IPS-18a (cell line): Measurements from ENCODE around the gene C1RL.

ENCODE experiments used
- H3K27ac ChIP-seq: one replicate; pipeline ENCODE4 v1.5.1; 2013; ENCODE audit warnings: low read length
- H3K27me3 ChIP-seq: one replicate; pipeline ENCODE4 v1.6.1; 2013; ENCODE audit warnings: mild to moderate bottlenecking, low read length; ENCODE audit not compliant: control insufficient read depth, insufficient read depth
- H3K36me3 ChIP-seq: one replicate; pipeline ENCODE4 v1.6.1; 2013; ENCODE audit warnings: low read depth, low read length; ENCODE audit not compliant: control insufficient read depth
- H3K4me1 ChIP-seq: one replicate; pipeline ENCODE4 v1.6.1; 2013; ENCODE audit warnings: low read depth, low read length; ENCODE audit not compliant: control insufficient read depth
- H3K4me3 ChIP-seq: one replicate; pipeline ENCODE4 v1.5.1; 2013; ENCODE audit warnings: low read length
- H3K9ac ChIP-seq: one replicate; pipeline ENCODE4 v1.6.1; 2013; ENCODE audit warnings: mild to moderate bottlenecking, low read length, moderate library complexity
- H3K9me3 ChIP-seq: one replicate; pipeline ENCODE4 v1.6.1; 2013; ENCODE audit warnings: low read depth, low read length; ENCODE audit not compliant: control insufficient read depth

C1RL gene

GRCh38 chr12:7068240-7068993 lies 40.6 kb downstream of the C1RL start:
- H3K9me3 ChIP-seq, result no peaks in the 10 kb centered on the region
- no peaks in the 10 kb centered on the region for H3K27me3 ChIP-seq
- no peak overlapping the region for H3K9ac ChIP-seq
- no peaks in the 10 kb centered on the region for H3K36me3 ChIP-seq
- H3K27ac ChIP-seq, result no peak overlapping the region
- no peak overlapping the region for H3K4me3 ChIP-seq
- no peaks in the 10 kb centered on the region for H3K4me1 ChIP-seq

DNA sequence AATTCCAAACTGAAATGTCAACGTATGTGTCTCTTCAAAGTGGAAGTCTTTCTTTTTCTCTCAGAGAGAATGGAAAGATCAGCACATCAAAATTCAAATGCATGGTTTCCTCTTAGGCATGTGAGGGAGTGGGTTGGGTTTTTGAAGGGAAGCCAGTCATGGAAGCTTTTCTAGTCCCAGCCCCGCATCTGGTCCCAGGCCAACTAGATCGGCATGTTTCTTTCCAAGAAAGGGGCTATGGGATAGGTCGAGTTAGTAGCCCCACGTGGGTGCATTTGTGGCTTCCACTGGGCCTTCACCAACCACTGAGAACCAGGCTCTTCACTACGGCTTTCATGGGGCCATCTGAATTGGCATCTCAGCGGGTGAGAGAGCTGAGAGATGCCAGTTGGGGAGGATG lies 41.9 kb downstream of the C1RL start:
- H3K9ac ChIP-seq, result no peak overlapping the region
- no peaks in the 10 kb centered on the region for H3K4me1 ChIP-seq
- H3K27ac ChIP-seq, result no peak overlapping the region
- no peaks in the 10 kb centered on the region for H3K27me3 ChIP-seq
- H3K36me3 ChIP-seq, result no peaks in the 10 kb centered on the region
- H3K4me3 ChIP-seq, result no peak overlapping the region
- H3K9me3 ChIP-seq, result no peaks in the 10 kb centered on the region

- Histone ChIP-seq H3K9ac (no peak overlapping the region), H3K4me3 (no peak overlapping the region), H3K4me1 (no peaks in the 10 kb centered on the region), H3K27me3 (no peaks in the 10 kb centered on the region), H3K9me3 (no peaks in the 10 kb centered on the region), H3K36me3 (no peaks in the 10 kb centered on the region), H3K27ac (no peak overlapping the region)
Measured at GRCh38 chr12:7066596-7066995, 42.4 kb downstream of the C1RL start.

GRCh38 chr12:7065073-7065623 lies 43.9 kb downstream of the C1RL start:
- Histone ChIP-seq H3K9ac (no peak overlapping the region), H3K4me1 (peaks cover 7% of the 10 kb centered on the region), H3K36me3 (no peaks in the 10 kb centered on the region), H3K9me3 (no peaks in the 10 kb centered on the region), H3K4me3 (no peak overlapping the region), H3K27ac (no peak overlapping the region), H3K27me3 (no peaks in the 10 kb centered on the region)

DNA sequence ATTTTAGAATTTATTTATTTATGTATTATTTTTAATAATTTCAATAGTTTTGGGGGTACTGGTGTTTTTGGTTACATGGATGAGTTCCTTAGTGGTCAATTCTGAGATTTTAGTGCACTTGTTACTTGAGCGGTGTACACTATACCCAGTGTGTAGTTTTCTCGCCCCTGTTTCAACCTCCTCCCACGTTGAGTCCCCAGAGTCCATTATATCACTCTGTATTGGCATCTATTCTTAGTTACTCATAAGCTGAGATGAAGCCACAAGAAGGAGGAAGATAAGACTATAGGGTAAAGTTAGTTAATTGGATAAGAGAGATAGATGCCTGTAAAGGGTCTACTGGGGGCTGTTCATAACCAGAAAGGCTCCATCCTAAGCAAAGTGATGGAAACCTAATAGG lies 44.5 kb downstream of the C1RL start:
- Histone ChIP-seq H3K4me3 (no peak overlapping the region), H3K36me3 (no peaks in the 10 kb centered on the region), H3K27me3 (no peaks in the 10 kb centered on the region), H3K9me3 (no peaks in the 10 kb centered on the region), H3K4me1 (peaks cover 7% of the 10 kb centered on the region), H3K9ac (no peak overlapping the region), H3K27ac (no peak overlapping the region)

- no peaks in the 10 kb centered on the region for H3K27me3 ChIP-seq
- H3K4me1 ChIP-seq, result peaks cover 7% of the 10 kb centered on the region
- H3K9ac ChIP-seq, result no peak overlapping the region
- H3K36me3 ChIP-seq, result no peaks in the 10 kb centered on the region
- H3K4me3 ChIP-seq, result no peak overlapping the region
- H3K27ac ChIP-seq, result no peak overlapping the region
- H3K9me3 ChIP-seq, result no peaks in the 10 kb centered on the region
Measured at GRCh38 chr12:7061596-7061995, 47.4 kb downstream of the C1RL start.

DNA sequence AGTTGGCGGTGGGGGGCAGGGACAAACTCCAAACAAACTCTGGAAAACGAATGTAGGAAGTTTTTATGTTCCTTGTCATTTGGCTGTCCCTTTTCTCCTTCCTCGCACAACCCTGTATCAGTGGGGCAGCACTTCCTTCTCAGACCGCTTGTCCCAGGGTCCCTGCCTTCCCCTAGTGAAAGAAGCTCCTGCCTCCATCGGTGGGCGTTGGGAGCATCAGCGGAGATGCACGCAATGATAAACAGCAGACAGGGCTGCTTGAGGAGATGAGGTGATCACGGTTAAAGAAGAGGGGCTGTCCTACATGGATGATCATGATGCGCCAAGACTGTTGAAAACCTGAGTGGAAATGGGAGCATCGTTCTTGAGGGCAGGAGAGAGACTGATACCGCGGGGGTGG lies 47.9 kb downstream of the C1RL start:
- no peaks in the 10 kb centered on the region for H3K9me3 ChIP-seq
- H3K4me1 ChIP-seq, result peaks cover 7% of the 10 kb centered on the region
- H3K9ac ChIP-seq, result no peak overlapping the region
- H3K36me3 ChIP-seq, result no peaks in the 10 kb centered on the region
- no peaks in the 10 kb centered on the region for H3K27me3 ChIP-seq
- no peak overlapping the region for H3K27ac ChIP-seq
- H3K4me3 ChIP-seq, result no peak overlapping the region

GRCh38 chr12:7060353-7060954 lies 48.6 kb downstream of the C1RL start, which contains the start of gene C1S:
Gene C1S (plus strand): TSS chr12:7060718. CDS start chr12:7061913, 1,195 bp downstream.
- no peak within 1 kb of the TSS for H3K9ac ChIP-seq
- peaks cover 7% of the 10 kb centered on the region for H3K4me1 ChIP-seq
- H3K36me3 ChIP-seq, result no peaks in the 10 kb centered on the region
- no peaks in the 10 kb centered on the region for H3K9me3 ChIP-seq
- no peak within 1 kb of the TSS for H3K27ac ChIP-seq
- no peak within 1 kb of the TSS for H3K4me3 ChIP-seq
- H3K27me3 ChIP-seq, result no peaks in the 10 kb centered on the region

- no peaks in the 10 kb centered on the region for H3K9me3 ChIP-seq
- no peaks in the 10 kb centered on the region for H3K27me3 ChIP-seq
- H3K4me3 ChIP-seq, result no peak overlapping the region
- H3K36me3 ChIP-seq, result no peaks in the 10 kb centered on the region
- no peak overlapping the region for H3K27ac ChIP-seq
- H3K4me1 ChIP-seq, result peaks cover 7% of the 10 kb centered on the region
- no peak overlapping the region for H3K9ac ChIP-seq
Measured at GRCh38 chr12:7059780-7060179, 49.2 kb downstream of the C1RL start.

GRCh38 chr12:7058850-7059395 lies 50.1 kb downstream of the C1RL start:
- Histone ChIP-seq H3K9ac (no peak overlapping the region), H3K4me3 (no peak overlapping the region), H3K36me3 (no peaks in the 10 kb centered on the region), H3K9me3 (no peaks in the 10 kb centered on the region), H3K27ac (no peak overlapping the region), H3K27me3 (no peaks in the 10 kb centered on the region), H3K4me1 (peaks cover 7% of the 10 kb centered on the region)

DNA sequence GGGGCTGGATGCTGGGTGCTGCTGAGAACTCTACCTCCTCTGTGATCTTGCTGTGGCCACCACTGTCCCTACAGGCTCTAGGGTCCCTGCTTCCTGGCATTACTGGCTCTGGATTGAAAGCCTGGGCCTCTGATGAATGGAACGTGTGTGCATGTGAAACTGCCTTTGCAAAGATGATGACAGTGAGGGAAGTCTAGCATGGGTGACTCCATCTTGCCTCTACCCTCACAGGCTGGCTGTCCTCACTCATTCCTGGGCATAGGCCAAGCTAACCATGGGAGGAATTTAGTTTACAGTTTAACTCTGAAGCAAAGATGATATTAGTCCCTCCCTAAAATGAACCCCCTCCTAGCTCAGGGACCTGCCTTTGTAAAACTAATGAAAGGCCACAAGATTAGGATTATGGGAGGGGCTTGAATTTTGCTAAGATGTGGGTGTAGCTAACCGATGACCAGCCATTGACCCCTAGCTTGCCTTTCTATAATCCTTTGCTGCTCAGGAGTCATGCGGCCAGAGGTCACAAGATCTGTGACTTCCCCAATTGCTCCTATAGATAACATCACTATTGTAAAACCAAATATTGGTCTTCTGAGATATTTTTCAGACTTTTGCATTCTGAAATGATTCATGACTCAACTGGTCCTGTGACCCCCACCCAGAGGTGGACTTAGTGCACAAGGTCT lies 50.7 kb downstream of the C1RL start:
- Histone ChIP-seq H3K9ac (no peak overlapping the region), H3K27me3 (no peaks in the 10 kb centered on the region), H3K27ac (no peak overlapping the region), H3K36me3 (no peaks in the 10 kb centered on the region), H3K9me3 (no peaks in the 10 kb centered on the region), H3K4me3 (no peak overlapping the region), H3K4me1 (peaks cover 7% of the 10 kb centered on the region)
